ENCODE results near the gene RABEPK. TPM values are rescaled to one million over a fixed set of nuclear protein-coding genes. Genes with fewer than 3 reads are reported as not detected.

RABEPK gene
- 20.4 TPM for total RNA-seq

- H3K9me3 ChIP-seq = no peaks in the 10 kb centered on the region
- DNase-seq (ENCODE audit: low spot score in 2 of 2) = peak; percentile 64 to 94
- intact Hi-C loops (cut with DNase I) = loop anchor here (1.0 to 5.0 kb wide), 4 partner anchors 11 to 62 kb away; partner anchors contain the start of genes GAPVD1, HSPA5 and PPP6C
- peak within 1 kb of the TSS; percentile 77 to 78 for H3K4me3 ChIP-seq
- H3K27me3 ChIP-seq = no peaks in the 10 kb centered on the region
- peaks cover 0 to 2% of the 10 kb centered on the region in 2 donors for H3K4me1 ChIP-seq
- peaks cover 3 to 4% of the 10 kb centered on the region in 2 donors for H3K36me3 ChIP-seq
- TF ChIP-seq, protein P1, sequence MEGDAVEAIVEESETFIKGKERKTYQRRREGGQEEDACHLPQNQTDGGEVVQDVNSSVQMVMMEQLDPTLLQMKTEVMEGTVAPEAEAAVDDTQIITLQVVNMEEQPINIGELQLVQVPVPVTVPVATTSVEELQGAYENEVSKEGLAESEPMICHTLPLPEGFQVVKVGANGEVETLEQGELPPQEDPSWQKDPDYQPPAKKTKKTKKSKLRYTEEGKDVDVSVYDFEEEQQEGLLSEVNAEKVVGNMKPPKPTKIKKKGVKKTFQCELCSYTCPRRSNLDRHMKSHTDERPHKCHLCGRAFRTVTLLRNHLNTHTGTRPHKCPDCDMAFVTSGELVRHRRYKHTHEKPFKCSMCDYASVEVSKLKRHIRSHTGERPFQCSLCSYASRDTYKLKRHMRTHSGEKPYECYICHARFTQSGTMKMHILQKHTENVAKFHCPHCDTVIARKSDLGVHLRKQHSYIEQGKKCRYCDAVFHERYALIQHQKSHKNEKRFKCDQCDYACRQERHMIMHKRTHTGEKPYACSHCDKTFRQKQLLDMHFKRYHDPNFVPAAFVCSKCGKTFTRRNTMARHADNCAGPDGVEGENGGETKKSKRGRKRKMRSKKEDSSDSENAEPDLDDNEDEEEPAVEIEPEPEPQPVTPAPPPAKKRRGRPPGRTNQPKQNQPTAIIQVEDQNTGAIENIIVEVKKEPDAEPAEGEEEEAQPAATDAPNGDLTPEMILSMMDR (IDR thresholded peaks at IDR 0.05) = no peak
- H3K27ac ChIP-seq = peak within 1 kb of the TSS; percentile 89 to 95
Measured at GRCh38 chr9:125200216-125201047, at the start of gene RABEPK. Gene RABEPK (plus strand): TSS chr9:125200542. CDS start chr9:125203014, 2,472 bp downstream.

DNA sequence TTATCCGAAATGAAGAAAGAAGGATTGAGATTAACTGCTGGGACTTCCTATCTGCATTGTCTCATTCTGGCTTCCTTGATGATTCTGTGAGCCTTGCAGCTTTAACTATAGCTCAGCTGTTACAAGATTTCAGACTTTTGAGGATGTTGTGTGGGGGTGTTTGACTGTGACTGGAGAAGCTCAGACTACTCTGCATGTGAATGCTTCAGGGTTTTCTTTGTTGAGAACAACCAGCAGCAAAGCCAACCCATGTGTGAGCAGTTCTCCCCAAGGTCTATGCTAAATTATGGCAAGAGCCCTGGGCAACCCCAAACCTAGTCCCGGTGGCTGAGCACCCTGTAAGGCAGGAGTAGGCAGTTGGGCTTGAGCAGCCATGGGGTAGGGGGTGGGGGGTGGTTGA, 48.6 kb upstream of the RABEPK start:
- H3K9me3 ChIP-seq = no peaks in the 10 kb centered on the region
- no peaks in the 10 kb centered on the region for H3K4me1 ChIP-seq
- no peak overlapping the region for H3K4me3 ChIP-seq
- H3K36me3 ChIP-seq = peaks cover 32 to 59% of the 10 kb centered on the region in 2 donors
- no peak overlapping the region for H3K27ac ChIP-seq
- no peaks in the 10 kb centered on the region for H3K27me3 ChIP-seq
- intact Hi-C loops (cut with DNase I) = no loop called here
- TF ChIP-seq, protein P1 (IDR thresholded peaks at IDR 0.05) = no peak
- DNase-seq (ENCODE audit: low spot score in 2 of 2) = no peak

DNA sequence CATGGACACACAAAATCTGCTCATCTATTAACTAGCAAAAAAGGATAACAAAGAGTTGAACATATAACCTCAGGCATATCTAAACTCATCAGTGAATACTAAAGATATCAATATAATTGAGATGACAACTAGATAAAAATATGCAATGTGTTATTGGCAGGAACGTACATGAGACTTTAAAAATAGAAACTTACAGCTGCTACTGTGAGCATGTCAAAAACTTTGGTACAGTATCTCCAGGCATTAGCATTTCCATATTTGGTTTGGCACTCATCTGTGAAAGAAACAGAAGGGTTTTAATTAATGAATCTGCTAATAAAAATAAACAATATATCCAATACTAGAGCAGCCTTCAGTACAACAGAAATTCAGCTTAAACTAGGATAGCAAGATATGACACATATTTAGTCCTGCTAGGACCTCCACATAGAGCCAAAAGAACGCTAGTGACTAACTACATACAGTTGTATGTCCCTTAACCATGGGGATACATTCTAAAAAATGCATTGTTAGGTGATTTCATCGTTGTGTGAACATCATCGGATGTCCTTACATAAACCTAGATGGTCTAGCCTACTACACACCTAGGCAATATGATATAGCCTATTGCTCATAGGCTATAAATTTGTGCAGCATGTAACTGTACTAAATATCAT, 46.5 kb upstream of the RABEPK start:
- TF ChIP-seq, protein P1 (IDR thresholded peaks at IDR 0.05) = no peak
- H3K4me1 ChIP-seq = no peaks in the 10 kb centered on the region
- no peak for DNase-seq (ENCODE audit: low spot score in 2 of 2)
- no peak overlapping the region for H3K27ac ChIP-seq
- peaks cover 41 to 66% of the 10 kb centered on the region in 2 donors for H3K36me3 ChIP-seq
- intact Hi-C loops (cut with DNase I) = no loop called here
- H3K4me3 ChIP-seq = no peak overlapping the region
- no peaks in the 10 kb centered on the region for H3K9me3 ChIP-seq
- H3K27me3 ChIP-seq = no peaks in the 10 kb centered on the region

DNA sequence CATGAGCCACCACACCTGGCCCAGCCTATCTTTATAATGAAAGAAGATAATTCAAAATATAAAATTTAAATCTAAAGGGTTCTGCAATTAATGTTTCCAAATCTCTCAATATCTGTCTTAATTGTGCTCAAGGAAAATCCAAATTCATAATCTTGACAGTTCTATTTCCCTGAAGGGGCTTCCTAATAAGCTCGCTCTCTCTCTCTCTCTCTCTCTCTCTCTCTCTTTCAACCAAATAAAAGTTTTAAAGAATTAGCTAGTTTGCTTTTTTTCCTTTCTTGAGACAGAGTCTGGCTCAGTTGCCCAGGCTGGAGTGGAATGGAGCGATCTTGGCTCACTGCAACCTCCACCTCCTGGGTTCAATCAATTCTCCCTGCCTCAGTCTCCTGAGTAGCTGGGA, 43.8 kb upstream of the RABEPK start:
- no peak overlapping the region for H3K27ac ChIP-seq
- intact Hi-C loops (cut with DNase I) = no loop called here
- TF ChIP-seq, protein P1 (IDR thresholded peaks at IDR 0.05) = no peak
- no peak overlapping the region for H3K4me3 ChIP-seq
- peaks cover 0 to 13% of the 10 kb centered on the region in 2 donors for H3K4me1 ChIP-seq
- H3K9me3 ChIP-seq = no peaks in the 10 kb centered on the region
- peaks cover 33 to 45% of the 10 kb centered on the region in 2 donors for H3K36me3 ChIP-seq
- no peaks in the 10 kb centered on the region for H3K27me3 ChIP-seq
- DNase-seq (ENCODE audit: low spot score in 2 of 2) = no peak

- no peaks in the 10 kb centered on the region for H3K27me3 ChIP-seq
- no peaks in the 10 kb centered on the region for H3K9me3 ChIP-seq
- H3K27ac ChIP-seq = peak overlapping the region; percentile 36 to 56
- H3K36me3 ChIP-seq = peaks cover 7 to 10% of the 10 kb centered on the region in 2 donors
- H3K4me3 ChIP-seq = no peak overlapping the region
- H3K4me1 ChIP-seq = peaks cover 0 to 28% of the 10 kb centered on the region in 2 donors
- TF ChIP-seq, protein P1 (IDR thresholded peaks at IDR 0.05) = no peak
- intact Hi-C loops (cut with DNase I) = no loop called here
- DNase-seq (ENCODE audit: low spot score in 2 of 2) = no peak
Measured at GRCh38 chr9:125160750-125161149, 39.6 kb upstream of the RABEPK start.
